ENCODE results near the gene TRPM4. TPM values are rescaled to one million over a fixed set of nuclear protein-coding genes. Genes with fewer than 3 reads are reported as not detected.
"Not testable (repeated sequence)": the region's sequence is repeated elsewhere in the genome, so short reads cannot be mapped to it uniquely, and the experiment has no call there.

The TRPM4 gene
- total and polyA plus RNA-seq, 4 donors, result 21.3 to 59.1 (median 49.5) TPM

DNA sequence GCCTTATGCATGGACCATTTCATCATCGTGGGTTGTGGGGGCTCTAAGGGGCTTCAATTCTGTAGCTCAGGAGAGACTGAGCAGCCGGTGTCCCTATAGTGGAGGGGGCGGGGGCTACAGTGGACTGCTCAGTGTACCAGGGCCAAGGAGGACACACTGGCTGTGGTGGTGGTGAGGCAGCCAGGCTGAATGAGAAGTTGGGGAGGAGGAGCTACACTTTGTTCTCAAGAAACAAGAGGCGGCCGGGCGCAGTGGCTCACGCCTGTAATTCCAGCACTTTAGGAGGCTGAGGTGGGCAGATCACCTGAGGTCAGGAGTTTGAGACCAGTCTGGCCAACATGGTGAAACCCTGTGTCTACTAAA is 11.2 kb upstream of the TRPM4 start:
- not testable (repeated sequence) for H3K4me3 ChIP-seq (ENCODE audit: low read length in 2 of 2); H3K27ac ChIP-seq (ENCODE audit: low read depth in 1 of 2, low read length in 2 of 2); H3K9me3 ChIP-seq (ENCODE audit: control insufficient read depth, low read length); ATAC-seq (ENCODE audit: low FRiP score); H3K4me1 ChIP-seq (ENCODE audit: control insufficient read depth in 1 of 2, insufficient read depth in 2 of 2, low read length in 2 of 2); H3K27me3 ChIP-seq (ENCODE audit: control insufficient read depth in 1 of 2, insufficient read depth in 2 of 2, low read length in 1 of 2); H3K36me3 ChIP-seq (ENCODE audit: control insufficient read depth in 1 of 2, insufficient read depth in 2 of 2, low read length in 1 of 2)
- DNase-seq, result peak in 1 of 2 donors; percentile 75
- intact Hi-C loops (cut with DNase I), result loop anchor here (5.0 to 10.0 kb wide), 3 partner anchors 39 to 152 kb away; partner anchors contain the start of genes GYS1 (in 1 of the 2) and RUVBL2 (in 1 of the 2)
- WGBS, 2 donors, result 4 to 5% methylated on average over 7 of the region's 7 CpGs

DNA sequence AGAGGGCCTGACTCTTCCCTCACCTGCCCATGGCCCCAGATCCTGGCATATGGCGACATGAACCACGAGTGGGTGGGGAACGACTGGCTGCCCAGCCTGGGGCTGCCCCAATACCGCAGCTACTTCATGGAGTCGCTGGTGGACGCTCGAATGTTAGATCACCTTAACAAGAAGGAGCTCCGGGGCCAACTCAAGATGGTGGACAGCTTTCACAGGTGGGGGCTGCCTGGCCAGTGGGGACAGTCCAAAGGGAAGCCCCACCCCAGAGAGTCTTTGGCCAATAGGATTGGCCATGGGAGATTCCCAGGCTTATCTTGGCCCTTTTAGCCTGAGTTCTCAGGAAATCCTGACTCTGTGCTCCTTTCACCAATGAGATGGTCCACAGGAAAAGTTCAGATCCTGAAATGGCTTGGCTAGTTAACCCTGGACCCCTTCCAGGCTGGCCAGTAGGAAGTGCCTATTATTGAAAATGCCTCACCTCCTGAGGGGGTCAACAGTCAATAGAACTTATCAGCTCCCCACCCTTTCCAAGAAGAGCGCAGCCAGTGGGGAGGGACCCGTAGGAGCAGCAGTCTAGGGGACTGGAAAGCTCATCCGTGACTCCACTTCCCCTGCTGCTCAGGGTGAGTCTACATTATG is 9.4 kb upstream of the TRPM4 start:
- no peaks in the 10 kb centered on the region for H3K9me3 ChIP-seq (ENCODE audit: control insufficient read depth, low read length)
- DNase-seq (no peak), ATAC-seq (ENCODE audit: low FRiP score) (no peak)
- H3K36me3 ChIP-seq (ENCODE audit: control insufficient read depth in 1 of 2, insufficient read depth in 2 of 2, low read length in 1 of 2), result no peaks in the 10 kb centered on the region
- no peaks in the 10 kb centered on the region for H3K4me1 ChIP-seq (ENCODE audit: control insufficient read depth in 1 of 2, insufficient read depth in 2 of 2, low read length in 2 of 2)
- H3K27ac ChIP-seq (ENCODE audit: low read depth in 1 of 2, low read length in 2 of 2), result no peak overlapping the region
- 75 to 81% methylated on average over 11 of the region's 11 CpGs for WGBS, 2 donors
- no peaks in the 10 kb centered on the region for H3K27me3 ChIP-seq (ENCODE audit: control insufficient read depth in 1 of 2, insufficient read depth in 2 of 2, low read length in 1 of 2)
- H3K4me3 ChIP-seq (ENCODE audit: low read length in 2 of 2), result no peak overlapping the region
- intact Hi-C loops (cut with DNase I), result loop anchor here (5.0 to 10.0 kb wide), 3 partner anchors 41 to 153 kb away; partner anchors contain the start of genes GYS1 (in 1 of the 2) and RUVBL2 (in 1 of the 2)

DNA sequence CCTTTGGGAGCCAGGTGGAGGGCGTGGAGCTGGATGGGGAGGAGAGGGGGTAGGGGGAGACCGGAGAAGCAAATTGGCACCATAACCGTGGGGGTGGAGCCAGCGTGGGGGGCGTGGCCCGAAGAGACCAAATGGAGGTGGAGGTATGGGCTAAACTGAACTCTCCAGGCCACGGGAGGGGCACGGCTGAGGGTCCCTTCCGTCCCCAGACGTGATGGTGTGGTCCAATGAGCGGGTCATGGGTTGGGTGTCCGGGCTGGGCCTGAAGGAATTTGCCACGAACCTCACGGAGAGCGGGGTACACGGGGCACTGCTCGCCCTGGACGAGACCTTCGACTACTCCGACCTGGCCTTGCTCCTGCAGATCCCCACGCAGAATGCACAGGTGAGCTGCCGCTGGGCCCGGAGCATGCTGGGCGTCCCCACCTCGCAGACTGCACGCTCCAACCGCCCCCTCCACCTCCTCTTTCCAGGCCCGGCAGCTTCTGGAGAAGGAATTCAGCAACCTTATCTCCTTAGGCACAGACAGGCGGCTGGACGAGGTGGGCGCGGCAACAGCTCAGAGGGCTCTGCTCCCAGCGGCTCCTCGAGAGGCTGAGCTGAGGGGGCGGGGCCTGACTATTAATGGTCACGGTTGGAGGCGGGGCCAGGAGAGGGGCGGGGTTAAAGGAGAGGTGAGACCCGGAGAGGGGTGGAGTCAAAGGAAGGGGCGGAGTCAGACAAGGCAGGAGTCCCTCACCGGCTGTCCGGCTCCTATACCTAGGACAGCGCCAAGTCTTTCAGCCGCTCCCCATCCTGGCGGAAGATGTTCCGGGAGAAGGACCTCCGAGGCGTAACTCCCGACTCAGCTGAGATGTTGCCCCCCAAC is 8.6 kb upstream of the TRPM4 start:
- Histone ChIP-seq H3K4me1 (ENCODE audit: control insufficient read depth in 1 of 2, insufficient read depth in 2 of 2, low read length in 2 of 2) (no peaks in the 10 kb centered on the region), H3K4me3 (ENCODE audit: low read length in 2 of 2) (peak overlapping the region; percentile 14 to 64), H3K27ac (ENCODE audit: low read depth in 1 of 2, low read length in 2 of 2) (peak overlapping the region in 1 of 2 donors; percentile 17), H3K27me3 (ENCODE audit: control insufficient read depth in 1 of 2, insufficient read depth in 2 of 2, low read length in 1 of 2) (no peaks in the 10 kb centered on the region), H3K36me3 (ENCODE audit: control insufficient read depth in 1 of 2, insufficient read depth in 2 of 2, low read length in 1 of 2) (no peaks in the 10 kb centered on the region), H3K9me3 (ENCODE audit: control insufficient read depth, low read length) (no peaks in the 10 kb centered on the region)
- DNase-seq, result peak; percentile 98 to 99
- WGBS, 2 donors, result 1 to 2% methylated on average over 44 to 49 of the region's 49 CpGs
- intact Hi-C loops (cut with DNase I), result loop anchor here (5.0 to 10.0 kb wide), 3 partner anchors 42 to 154 kb away; partner anchors contain the start of genes GYS1 (in 1 of the 2) and RUVBL2 (in 1 of the 2)
- peak; percentile 87 for ATAC-seq (ENCODE audit: low FRiP score)

GRCh38 chr19:49149652-49150105 is 7.9 kb upstream of the TRPM4 start:
- intact Hi-C loops (cut with DNase I), result loop anchor here (2.0 to 10.0 kb wide), 5 partner anchors 31 to 155 kb away; partner anchors contain the start of genes C19orf73 (in 2 of the 2), PPFIA3 (in 2 of the 2), GYS1 (in 1 of the 2) and RUVBL2 (in 1 of the 2)
- DNase-seq, result peak; percentile 83 to 89
- peak overlapping the region; percentile 14 to 64 for H3K4me3 ChIP-seq (ENCODE audit: low read length in 2 of 2)
- H3K27ac ChIP-seq (ENCODE audit: low read depth in 1 of 2, low read length in 2 of 2), result peak overlapping the region in 1 of 2 donors; percentile 17
- no peaks in the 10 kb centered on the region for H3K27me3 ChIP-seq (ENCODE audit: control insufficient read depth in 1 of 2, insufficient read depth in 2 of 2, low read length in 1 of 2)
- no peaks in the 10 kb centered on the region for H3K9me3 ChIP-seq (ENCODE audit: control insufficient read depth, low read length)
- peak; percentile 70 for ATAC-seq (ENCODE audit: low FRiP score)
- no peaks in the 10 kb centered on the region for H3K36me3 ChIP-seq (ENCODE audit: control insufficient read depth in 1 of 2, insufficient read depth in 2 of 2, low read length in 1 of 2)
- H3K4me1 ChIP-seq (ENCODE audit: control insufficient read depth in 1 of 2, insufficient read depth in 2 of 2, low read length in 2 of 2), result no peaks in the 10 kb centered on the region
- 0% methylated on average over 22 to 23 of the region's 23 CpGs for WGBS, 2 donors

DNA sequence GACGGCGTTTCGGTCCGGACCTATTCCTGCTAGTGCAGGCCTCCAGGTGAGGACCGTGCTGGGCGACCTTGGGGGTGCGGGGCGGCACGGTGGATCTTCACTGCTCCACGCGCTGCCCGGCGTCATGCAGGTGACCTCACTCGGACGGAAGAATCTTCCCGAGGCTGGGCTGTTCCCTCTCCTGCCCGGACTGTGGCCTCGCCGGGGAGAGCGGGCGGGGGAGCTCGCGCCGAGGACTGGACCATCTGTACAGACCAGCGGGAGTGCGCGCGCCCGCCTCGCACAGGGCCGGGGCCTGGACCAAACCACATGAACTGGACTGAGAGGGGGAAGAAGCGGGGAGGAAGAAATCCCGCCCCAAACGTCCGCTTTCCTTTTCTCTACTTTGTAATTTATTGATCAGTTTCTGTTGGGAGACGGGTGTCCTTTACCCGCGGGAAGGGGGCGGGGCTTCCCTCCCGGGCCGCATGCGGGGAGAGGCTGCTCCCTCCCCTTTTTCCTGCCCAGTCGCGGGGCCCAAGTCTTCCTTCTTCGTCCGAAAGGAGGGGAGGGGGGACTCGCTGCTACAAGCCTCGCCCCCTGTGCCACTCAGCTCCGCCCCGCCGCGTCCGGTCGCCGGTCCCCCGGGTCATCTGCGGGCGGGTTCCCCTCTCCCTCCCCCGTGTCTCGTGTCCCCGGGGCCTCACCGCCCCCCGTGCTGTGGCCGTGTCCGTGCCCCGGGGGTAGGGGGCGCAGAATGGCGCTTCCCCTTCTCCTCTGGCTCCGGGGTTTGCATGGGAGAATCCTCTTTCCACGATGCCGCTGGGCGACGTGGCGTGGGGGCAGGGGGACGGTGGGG is 7.3 kb upstream of the TRPM4 start:
- DNase-seq, result peak; percentile 89 to 93
- intact Hi-C loops (cut with DNase I), result loop anchor here (2.0 to 5.0 kb wide), 2 partner anchors 32 to 33 kb away; partner anchors contain the start of genes C19orf73 (in 2 of the 2) and PPFIA3 (in 2 of the 2)
- Histone ChIP-seq H3K9me3 (ENCODE audit: control insufficient read depth, low read length) (no peaks in the 10 kb centered on the region), H3K36me3 (ENCODE audit: control insufficient read depth in 1 of 2, insufficient read depth in 2 of 2, low read length in 1 of 2) (no peaks in the 10 kb centered on the region), H3K27me3 (ENCODE audit: control insufficient read depth in 1 of 2, insufficient read depth in 2 of 2, low read length in 1 of 2) (no peaks in the 10 kb centered on the region), H3K27ac (ENCODE audit: low read depth in 1 of 2, low read length in 2 of 2) (peak overlapping the region in 1 of 2 donors; percentile 3), H3K4me3 (ENCODE audit: low read length in 2 of 2) (peak overlapping the region; percentile 14 to 64), H3K4me1 (ENCODE audit: control insufficient read depth in 1 of 2, insufficient read depth in 2 of 2, low read length in 2 of 2) (no peaks in the 10 kb centered on the region)
- 1% methylated on average over 54 to 75 of the region's 75 CpGs for WGBS, 2 donors
- peak; percentile 87 for ATAC-seq (ENCODE audit: low FRiP score)

- Histone ChIP-seq H3K27me3 (ENCODE audit: control insufficient read depth in 1 of 2, insufficient read depth in 2 of 2, low read length in 1 of 2) (no peaks in the 10 kb centered on the region), H3K4me1 (ENCODE audit: control insufficient read depth in 1 of 2, insufficient read depth in 2 of 2, low read length in 2 of 2) (no peaks in the 10 kb centered on the region), H3K9me3 (ENCODE audit: control insufficient read depth, low read length) (no peaks in the 10 kb centered on the region), H3K4me3 (ENCODE audit: low read length in 2 of 2) (peak overlapping the region; percentile 14 to 64), H3K36me3 (ENCODE audit: control insufficient read depth in 1 of 2, insufficient read depth in 2 of 2, low read length in 1 of 2) (no peaks in the 10 kb centered on the region), H3K27ac (ENCODE audit: low read depth in 1 of 2, low read length in 2 of 2) (no peak overlapping the region)
- WGBS, 2 donors, result 4 to 5% methylated on average over 16 of the region's 16 CpGs
- intact Hi-C loops (cut with DNase I), result loop anchor here (2.0 to 5.0 kb wide), 2 partner anchors 32 to 34 kb away; partner anchors contain the start of genes C19orf73 (in 2 of the 2) and PPFIA3 (in 2 of the 2)
- DNase-seq, result no peak
- ATAC-seq (ENCODE audit: low FRiP score), result no peak
These were observed 6.7 kb upstream of the TRPM4 start for GRCh38 chr19:49150944-49151243.

- Histone ChIP-seq H3K27me3 (ENCODE audit: control insufficient read depth in 1 of 2, insufficient read depth in 2 of 2, low read length in 1 of 2) (no peaks in the 10 kb centered on the region), H3K36me3 (ENCODE audit: control insufficient read depth in 1 of 2, insufficient read depth in 2 of 2, low read length in 1 of 2) (no peaks in the 10 kb centered on the region), H3K9me3 (ENCODE audit: control insufficient read depth, low read length) (no peaks in the 10 kb centered on the region), H3K4me1 (ENCODE audit: control insufficient read depth in 1 of 2, insufficient read depth in 2 of 2, low read length in 2 of 2) (no peaks in the 10 kb centered on the region), H3K4me3 (ENCODE audit: low read length in 2 of 2) (no peak overlapping the region), H3K27ac (ENCODE audit: low read depth in 1 of 2, low read length in 2 of 2) (no peak overlapping the region)
- ATAC-seq (ENCODE audit: low FRiP score), result no peak
- WGBS, 2 donors, result 11 to 12% methylated on average over 45 of the region's 45 CpGs
- intact Hi-C loops (cut with DNase I), result loop anchor here (2.0 to 5.0 kb wide), 2 partner anchors 33 to 34 kb away; partner anchors contain the start of genes C19orf73 (in 2 of the 2) and PPFIA3 (in 2 of the 2)
- DNase-seq, result peak; percentile 66 to 87
These were observed 6.1 kb upstream of the TRPM4 start for GRCh38 chr19:49151267-49152118.
